DND-41 (cell line): ENCODE measurements around the gene ZNF281.

ENCODE experiments used
- ATAC-seq: fragments of 200-7000 bp; cut with Tn5 transposase; 3 replicates; pipeline ENCODE4 v1.9.1; 2021; ENCODE audit warnings: low read depth; ENCODE audit not compliant: insufficient read depth
- DNase-seq: peaks from one replicate; pipeline ENCODE4 v3.0.0-alpha.2; 2020
- H2AFZ ChIP-seq: 2 replicates; pipeline ENCODE4 v1.6.0; 2012; ENCODE audit warnings: low read depth, low read length
- H3K27ac ChIP-seq: 2 replicates; pipeline ENCODE4 v1.5.1; 2012; ENCODE audit warnings: low read length, inconsistent platforms
- H3K27me3 ChIP-seq: fragments of 200-600 bp; sonication (generic); 2 replicates; pipeline ENCODE4 v1.6.0; 2012; ENCODE audit warnings: low read length, mild to moderate bottlenecking, inconsistent platforms; ENCODE audit not compliant: insufficient read depth, poor library complexity
- H3K36me3 ChIP-seq: 2 replicates; pipeline ENCODE4 v1.5.1; 2012; ENCODE audit warnings: low read length, inconsistent platforms; ENCODE audit not compliant: insufficient read depth
- H3K4me1 ChIP-seq: 2 replicates; pipeline ENCODE4 v1.5.1; 2012; ENCODE audit warnings: mild to moderate bottlenecking, low read length; ENCODE audit not compliant: insufficient read depth
- H3K4me2 ChIP-seq: 2 replicates; pipeline ENCODE4 v1.6.0; 2012; ENCODE audit warnings: mild to moderate bottlenecking, moderate library complexity, low read length, inconsistent platforms; ENCODE audit not compliant: insufficient read depth
- H3K4me3 ChIP-seq, 2 experiments: fragments of 200-600 bp in 1 of 2; shearing (Covaris generic) in 1 of 2; 2 replicates each; pipeline ENCODE4 v1.5.1; 2012 to 2016; ENCODE audit warnings: inconsistent platforms in 2 of 2, low read length in 2 of 2, mild to moderate bottlenecking in 2 of 2, low read depth in 1 of 2, moderate library complexity in 1 of 2
- H3K79me2 ChIP-seq: 2 replicates; pipeline ENCODE4 v1.6.0; 2012; ENCODE audit warnings: low read length, inconsistent platforms; ENCODE audit not compliant: insufficient read depth
- H3K9ac ChIP-seq: 2 replicates; pipeline ENCODE4 v1.6.0; 2012; ENCODE audit warnings: low read depth, mild to moderate bottlenecking, inconsistent platforms, low read length, moderate library complexity
- H3K9me3 ChIP-seq: 2 replicates; pipeline ENCODE4 v1.5.1; 2012; ENCODE audit warnings: low read length, moderate library complexity, mild to moderate bottlenecking, inconsistent platforms; ENCODE audit not compliant: insufficient read depth, severe bottlenecking
- H4K20me1 ChIP-seq: 2 replicates; pipeline ENCODE4 v1.6.0; 2012; ENCODE audit warnings: low read length; ENCODE audit not compliant: insufficient read depth
- EZH2 ChIP-seq: IDR thresholded peaks from 3 replicates; pipeline ENCODE4 v1.6.1; 2012; ENCODE audit warnings: borderline replicate concordance, low read depth, mild to moderate bottlenecking, moderate library complexity, low read length, inconsistent platforms; ENCODE audit not compliant: severe bottlenecking
- TF ChIP-seq, protein P1 (sequence below): IDR thresholded peaks from 2 replicates; pipeline ENCODE4 v1.5.1; 2012; ENCODE audit warnings: borderline replicate concordance, low read length, moderate library complexity, mild to moderate bottlenecking; ENCODE audit not compliant: poor library complexity, severe bottlenecking; ENCODE audit errors: extremely low read depth

ZNF281 gene

DNA sequence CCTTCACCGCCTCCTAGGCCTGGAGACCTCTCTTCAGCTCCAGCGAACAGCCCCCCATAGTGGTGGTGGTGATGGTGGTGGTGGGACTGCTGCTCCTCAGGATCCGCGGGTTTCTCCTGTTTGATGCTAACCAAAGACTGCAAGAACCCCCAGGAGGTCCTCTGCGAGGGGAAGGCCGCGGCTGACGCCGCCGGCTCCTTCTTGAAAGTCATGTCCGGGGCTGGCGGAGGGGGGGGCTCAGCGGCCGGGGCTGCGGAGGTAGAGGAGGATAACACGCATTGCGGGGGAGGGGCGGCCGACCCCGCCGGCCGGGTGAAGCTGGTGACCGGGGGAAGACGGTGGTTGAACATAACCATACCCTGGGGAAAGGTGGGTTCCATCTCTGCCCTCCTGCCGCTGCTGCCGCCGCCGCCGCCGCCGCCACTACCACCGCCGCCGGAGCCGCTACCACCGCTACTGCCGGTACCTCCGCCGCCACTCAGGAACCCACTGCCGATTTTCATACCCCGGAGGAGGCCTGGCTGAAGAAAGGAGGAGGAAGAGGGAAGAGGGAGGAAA, 554 bp downstream of the ZNF281 start:
- H2AFZ ChIP-seq: peak overlapping the region; percentile 80
- TF ChIP-seq, protein P1, sequence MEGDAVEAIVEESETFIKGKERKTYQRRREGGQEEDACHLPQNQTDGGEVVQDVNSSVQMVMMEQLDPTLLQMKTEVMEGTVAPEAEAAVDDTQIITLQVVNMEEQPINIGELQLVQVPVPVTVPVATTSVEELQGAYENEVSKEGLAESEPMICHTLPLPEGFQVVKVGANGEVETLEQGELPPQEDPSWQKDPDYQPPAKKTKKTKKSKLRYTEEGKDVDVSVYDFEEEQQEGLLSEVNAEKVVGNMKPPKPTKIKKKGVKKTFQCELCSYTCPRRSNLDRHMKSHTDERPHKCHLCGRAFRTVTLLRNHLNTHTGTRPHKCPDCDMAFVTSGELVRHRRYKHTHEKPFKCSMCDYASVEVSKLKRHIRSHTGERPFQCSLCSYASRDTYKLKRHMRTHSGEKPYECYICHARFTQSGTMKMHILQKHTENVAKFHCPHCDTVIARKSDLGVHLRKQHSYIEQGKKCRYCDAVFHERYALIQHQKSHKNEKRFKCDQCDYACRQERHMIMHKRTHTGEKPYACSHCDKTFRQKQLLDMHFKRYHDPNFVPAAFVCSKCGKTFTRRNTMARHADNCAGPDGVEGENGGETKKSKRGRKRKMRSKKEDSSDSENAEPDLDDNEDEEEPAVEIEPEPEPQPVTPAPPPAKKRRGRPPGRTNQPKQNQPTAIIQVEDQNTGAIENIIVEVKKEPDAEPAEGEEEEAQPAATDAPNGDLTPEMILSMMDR: peak; percentile 43
- TF ChIP-seq EZH2: no peak

DNA sequence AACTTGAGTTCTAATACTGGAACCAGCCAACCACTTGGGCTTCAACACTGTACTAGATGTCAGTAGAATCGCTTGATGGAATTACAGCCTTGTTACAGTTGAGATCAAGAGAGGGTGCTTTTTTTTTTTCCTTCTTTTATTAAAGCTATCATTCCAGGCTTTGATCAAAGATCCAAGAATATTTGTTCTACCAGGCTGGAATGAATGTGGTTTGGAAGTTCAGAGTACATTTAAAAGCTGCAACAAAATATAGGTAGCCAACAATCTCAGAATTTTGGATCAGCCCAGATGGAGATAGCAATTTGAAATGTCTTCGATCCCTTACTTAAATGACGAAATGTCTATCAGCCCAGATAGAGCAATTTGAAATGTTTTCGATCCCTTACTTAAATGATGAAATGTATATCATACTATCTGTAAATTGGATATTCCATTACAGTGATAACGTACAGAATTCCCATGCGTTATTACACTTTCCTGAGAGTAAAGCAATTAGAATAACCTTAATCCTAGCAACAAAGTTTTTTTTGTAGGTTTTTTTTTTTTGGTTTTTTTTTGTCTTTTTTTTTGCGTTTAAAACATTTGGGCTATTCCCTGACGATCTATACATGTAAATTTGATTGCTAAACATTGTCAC, 3.6 kb downstream of the ZNF281 start:
- peak overlapping the region; percentile 81 for H3K4me2 ChIP-seq
- peaks cover 54% of the 10 kb centered on the region for H3K4me1 ChIP-seq
- H3K9ac ChIP-seq: no peak overlapping the region
- DNase-seq (no peak), ATAC-seq (no peak)
- no peaks in the 10 kb centered on the region for H3K9me3 ChIP-seq
- H2AFZ ChIP-seq: no peak overlapping the region
- H3K27ac ChIP-seq: no peak overlapping the region
- peaks cover 41% of the 10 kb centered on the region for H4K20me1 ChIP-seq
- peak overlapping the region in 1 of 2 experiments; percentile 36; a peak in 1 of 4 replicates for H3K4me3 ChIP-seq
- H3K36me3 ChIP-seq: peaks cover 51% of the 10 kb centered on the region
- no peak for TF ChIP-seq EZH2
- TF ChIP-seq, protein P1: no peak
- no peaks in the 10 kb centered on the region for H3K27me3 ChIP-seq
- H3K79me2 ChIP-seq: peaks cover 60% of the 10 kb centered on the region

More for the DNA sequence above, 554 bp downstream of the ZNF281 start:
- Histone ChIP-seq H3K4me2 (peak overlapping the region; percentile 81), H3K79me2 (peaks cover 49% of the 10 kb centered on the region), H3K9me3 (no peaks in the 10 kb centered on the region), H3K4me3 (peak overlapping the region; percentile 92 to 93; a peak in 3 of 4 replicates), H3K9ac (peak overlapping the region; percentile 89), H3K27me3 (no peaks in the 10 kb centered on the region), H3K27ac (peak overlapping the region; percentile 69), H4K20me1 (peaks cover 26% of the 10 kb centered on the region), H3K4me1 (peaks cover 54% of the 10 kb centered on the region), H3K36me3 (peaks cover 35% of the 10 kb centered on the region)
- DNase-seq (peak; percentile 46), ATAC-seq (peak; percentile 20)

DNA sequence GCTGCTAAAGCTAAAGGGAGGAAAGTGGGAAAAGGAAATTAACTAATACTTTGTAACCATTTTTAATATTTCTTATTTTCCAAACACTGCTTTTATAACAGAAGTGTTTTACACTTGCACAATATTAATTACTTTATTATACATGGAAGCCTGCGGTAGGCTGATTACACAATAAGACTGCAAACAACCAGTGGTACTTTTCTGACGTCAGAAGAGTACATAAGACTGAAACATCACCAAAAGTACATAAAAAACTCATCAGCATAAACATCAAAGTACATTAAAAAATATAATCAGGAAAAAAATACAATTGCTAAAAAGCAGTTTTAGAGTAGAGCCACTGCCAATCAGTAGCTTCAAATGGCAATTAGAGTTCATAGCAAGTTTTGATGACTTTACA, 4.6 kb downstream of the ZNF281 start:
- DNase-seq (no peak), ATAC-seq (no peak)
- no peak overlapping the region for H3K4me3 ChIP-seq
- peaks cover 41% of the 10 kb centered on the region for H4K20me1 ChIP-seq
- H3K27ac ChIP-seq: no peak overlapping the region
- H3K79me2 ChIP-seq: peaks cover 62% of the 10 kb centered on the region
- no peak overlapping the region; the same call in 1 of the 2 replicates for H3K9ac ChIP-seq
- TF ChIP-seq EZH2: no peak
- TF ChIP-seq, protein P1: no peak
- no peak overlapping the region for H2AFZ ChIP-seq
- peak overlapping the region; percentile 81; the same call in 1 of the 2 replicates for H3K4me2 ChIP-seq
- peaks cover 51% of the 10 kb centered on the region for H3K36me3 ChIP-seq
- peaks cover 45% of the 10 kb centered on the region for H3K4me1 ChIP-seq
- no peaks in the 10 kb centered on the region for H3K9me3 ChIP-seq
- no peaks in the 10 kb centered on the region for H3K27me3 ChIP-seq
